Neural cell (in vitro differentiated cells): ENCODE measurements around the gene RAPGEF5. TPM values are rescaled to one million over a fixed set of nuclear protein-coding genes. Genes with fewer than 3 reads are reported as not detected.

Experiments
- H2AFZ ChIP-seq: fragments of 200-600, 300-800 bp; sonication (generic), shearing (Covaris generic); 2 replicates; pipeline ENCODE4 v1.6.0; 2014; ENCODE audit warnings: low read depth, mild to moderate bottlenecking, antibody characterized with exemption, low read length, moderate library complexity
- H3F3A ChIP-seq: fragments of 200-600 bp; shearing (Covaris generic); 2 replicates; pipeline ENCODE4 v1.6.1; 2016; ENCODE audit warnings: mild to moderate bottlenecking, moderate library complexity, mixed read lengths, antibody characterized with exemption, low read length; ENCODE audit not compliant: insufficient read depth, poor library complexity, severe bottlenecking
- H3K27ac ChIP-seq: fragments of 200-600, 300-800 bp; sonication (generic), shearing (Covaris generic); 2 replicates; pipeline ENCODE4 v1.5.1; 2014; ENCODE audit warnings: mild to moderate bottlenecking, low read length, moderate library complexity
- H3K27me3 ChIP-seq: fragments of 300-800, 200-600 bp; sonication (generic), shearing (Covaris generic); 2 replicates; pipeline ENCODE4 v1.6.0; 2014; ENCODE audit warnings: mild to moderate bottlenecking, low read depth, low read length, moderate library complexity; ENCODE audit not compliant: insufficient read depth
- H3K36me3 ChIP-seq: fragments of 300-800, 200-600 bp; sonication (generic), shearing (Covaris generic); 2 replicates; pipeline ENCODE4 v1.5.1; 2014; ENCODE audit warnings: mild to moderate bottlenecking, antibody characterized with exemption, low read length, moderate library complexity; ENCODE audit not compliant: insufficient read depth
- H3K4me2 ChIP-seq: fragments of 300-800, 200-600 bp; sonication (generic), shearing (Covaris generic); 2 replicates; pipeline ENCODE4 v1.6.0; 2014; ENCODE audit warnings: mild to moderate bottlenecking, low read length
- H3K4me3 ChIP-seq: fragments of 300-800, 200-600 bp; sonication (generic), shearing (Covaris generic); 2 replicates; pipeline ENCODE4 v1.5.1; 2014; ENCODE audit warnings: mild to moderate bottlenecking, low read length, moderate library complexity
- H3K79me2 ChIP-seq: fragments of 200-600 bp; shearing (Covaris generic); replicated peaks from 2 replicates; pipeline ENCODE4 v1.6.0; 2014; ENCODE audit warnings: mild to moderate bottlenecking, low read length, moderate library complexity; ENCODE audit not compliant: insufficient read depth
- H3K9ac ChIP-seq: fragments of 300-800, 200-600 bp; sonication (generic), shearing (Covaris generic); 2 replicates; pipeline ENCODE4 v1.6.1; 2016; ENCODE audit warnings: mild to moderate bottlenecking, low read length, mixed read lengths
- H3K9me2 ChIP-seq: fragments of 200-600 bp; shearing (Covaris generic); 2 replicates; pipeline ENCODE4 v1.6.1; 2016; ENCODE audit warnings: mild to moderate bottlenecking, low read length, mixed read lengths; ENCODE audit not compliant: insufficient read depth
- H3K9me3 ChIP-seq: fragments of 200-600, 300-800 bp; sonication (generic), shearing (Covaris generic); 2 replicates; pipeline ENCODE4 v1.6.1; 2016; ENCODE audit warnings: mild to moderate bottlenecking, mixed run types, low read length, moderate library complexity, mixed read lengths
- H4K20me1 ChIP-seq: fragments of 200-600 bp; shearing (Covaris generic); 2 replicates; pipeline ENCODE4 v1.6.1; 2016; ENCODE audit warnings: mild to moderate bottlenecking, mixed run types; ENCODE audit not compliant: insufficient read depth
- CTCF ChIP-seq: fragments of 450-650 bp; IDR thresholded peaks from 2 replicates; pipeline ENCODE4 v1.5.1; 2014; ENCODE audit warnings: antibody characterized with exemption, mild to moderate bottlenecking, moderate library complexity; ENCODE audit not compliant: poor library complexity, severe bottlenecking
- EP300 ChIP-seq: fragments of 450-650 bp; conservative IDR thresholded peaks from 2 replicates; pipeline ENCODE4 v1.6.1; 2014; ENCODE audit warnings: antibody characterized with exemption, mild to moderate bottlenecking, moderate library complexity; ENCODE audit not compliant: poor library complexity, severe bottlenecking
- EZH2 ChIP-seq: fragments of 200-600, 300-800 bp; shearing (Covaris generic), sonication (generic); IDR thresholded peaks from 2 replicates; pipeline ENCODE4 v1.6.1; 2014; ENCODE audit warnings: antibody characterized with exemption, low read length, borderline replicate concordance, mild to moderate bottlenecking; ENCODE audit not compliant: insufficient read depth, poor library complexity, severe bottlenecking
- MXI1 ChIP-seq: fragments of 450-650 bp; conservative IDR thresholded peaks from 2 replicates; pipeline ENCODE4 v1.6.1; 2014; ENCODE audit warnings: antibody characterized with exemption, mild to moderate bottlenecking; ENCODE audit not compliant: poor library complexity, severe bottlenecking
- POLR2AphosphoS5 ChIP-seq: IDR thresholded peaks from 2 replicates; pipeline ENCODE4 v1.6.1; 2012
- RAD21 ChIP-seq: fragments of 450-650 bp; conservative IDR thresholded peaks from 2 replicates; pipeline ENCODE4 v1.6.1; 2014; ENCODE audit warnings: antibody characterized with exemption, mild to moderate bottlenecking, moderate library complexity
- REST ChIP-seq: IDR thresholded peaks from 2 replicates; pipeline ENCODE4 v1.6.1; 2012; ENCODE audit warnings: borderline replicate concordance
- SMC3 ChIP-seq: fragments of 450-650 bp; conservative IDR thresholded peaks from 2 replicates; pipeline ENCODE4 v1.6.1; 2014; ENCODE audit warnings: antibody characterized with exemption, mild to moderate bottlenecking, moderate library complexity; ENCODE audit not compliant: poor library complexity
- TAF1 ChIP-seq: IDR thresholded peaks from 2 replicates; pipeline ENCODE4 v1.6.1; 2012; ENCODE audit warnings: low read depth
- polyA plus RNA-seq: library from polyadenylated mRNA; depleted of rRNA; stranded (reverse); fragments of >200 nt; gene quantifications from 2 replicates; pipeline ENCODE4 v1.2.3, GENCODE V29; 2014

RAPGEF5 gene
- polyA plus RNA-seq, 1 donor from 2014 or later: 48.0 TPM

GRCh38 chr7:22223807-22224206, 133.1 kb downstream of the RAPGEF5 start:
- Histone ChIP-seq H3K27me3 (no peaks in the 10 kb centered on the region), H3K4me3 (no peak overlapping the region), H3K9ac (no peak overlapping the region), H3K9me2 (no peaks in the 10 kb centered on the region), H3K9me3 (no peaks in the 10 kb centered on the region), H3K27ac (no peak overlapping the region), H3K79me2 (no peaks in the 10 kb centered on the region), H2AFZ (no peak overlapping the region), H4K20me1 (no peaks in the 10 kb centered on the region), H3K4me2 (no peak overlapping the region), H3F3A (no peaks in the 10 kb centered on the region), H3K36me3 (no peaks in the 10 kb centered on the region)
- TF ChIP-seq REST (no peak), CTCF (no peak), SMC3 (no peak), TAF1 (no peak), MXI1 (no peak), POLR2AphosphoS5 (no peak), EZH2 (no peak), EP300 (no peak), RAD21 (no peak)

GRCh38 chr7:22220941-22221340, 136.0 kb downstream of the RAPGEF5 start:
- no peak overlapping the region for H3K9ac ChIP-seq
- H3K27me3 ChIP-seq: no peaks in the 10 kb centered on the region
- TF ChIP-seq REST (no peak), MXI1 (no peak), TAF1 (no peak), CTCF (no peak), POLR2AphosphoS5 (no peak), EZH2 (no peak), RAD21 (no peak), SMC3 (no peak), EP300 (no peak)
- H3K36me3 ChIP-seq: no peaks in the 10 kb centered on the region
- no peak overlapping the region for H3K4me2 ChIP-seq
- H3K9me3 ChIP-seq: no peaks in the 10 kb centered on the region
- H3K79me2 ChIP-seq: no peaks in the 10 kb centered on the region
- H3K4me3 ChIP-seq: no peak overlapping the region
- no peaks in the 10 kb centered on the region for H4K20me1 ChIP-seq
- H3K27ac ChIP-seq: no peak overlapping the region
- no peaks in the 10 kb centered on the region for H3F3A ChIP-seq
- no peak overlapping the region for H2AFZ ChIP-seq
- no peaks in the 10 kb centered on the region for H3K9me2 ChIP-seq
